ENCODE results near the gene NKD1.

The NKD1 gene

GRCh38 chr16:50635505-50636392 lies 87.6 kb downstream of the NKD1 start:
- TF ChIP-seq, protein P1, sequence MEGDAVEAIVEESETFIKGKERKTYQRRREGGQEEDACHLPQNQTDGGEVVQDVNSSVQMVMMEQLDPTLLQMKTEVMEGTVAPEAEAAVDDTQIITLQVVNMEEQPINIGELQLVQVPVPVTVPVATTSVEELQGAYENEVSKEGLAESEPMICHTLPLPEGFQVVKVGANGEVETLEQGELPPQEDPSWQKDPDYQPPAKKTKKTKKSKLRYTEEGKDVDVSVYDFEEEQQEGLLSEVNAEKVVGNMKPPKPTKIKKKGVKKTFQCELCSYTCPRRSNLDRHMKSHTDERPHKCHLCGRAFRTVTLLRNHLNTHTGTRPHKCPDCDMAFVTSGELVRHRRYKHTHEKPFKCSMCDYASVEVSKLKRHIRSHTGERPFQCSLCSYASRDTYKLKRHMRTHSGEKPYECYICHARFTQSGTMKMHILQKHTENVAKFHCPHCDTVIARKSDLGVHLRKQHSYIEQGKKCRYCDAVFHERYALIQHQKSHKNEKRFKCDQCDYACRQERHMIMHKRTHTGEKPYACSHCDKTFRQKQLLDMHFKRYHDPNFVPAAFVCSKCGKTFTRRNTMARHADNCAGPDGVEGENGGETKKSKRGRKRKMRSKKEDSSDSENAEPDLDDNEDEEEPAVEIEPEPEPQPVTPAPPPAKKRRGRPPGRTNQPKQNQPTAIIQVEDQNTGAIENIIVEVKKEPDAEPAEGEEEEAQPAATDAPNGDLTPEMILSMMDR (IDR thresholded peaks at IDR 0.05; ENCODE audit: low read depth, low read length, missing control alignments): no peak
- H3K4me3 ChIP-seq (ENCODE audit: low read depth, low read length): no peak overlapping the region
- in situ Hi-C loops (cut with HindIII; ENCODE audit: low sequenced_read_pairs): no loop called here
- no peak for DNase-seq (ENCODE audit: low read depth)

DNA sequence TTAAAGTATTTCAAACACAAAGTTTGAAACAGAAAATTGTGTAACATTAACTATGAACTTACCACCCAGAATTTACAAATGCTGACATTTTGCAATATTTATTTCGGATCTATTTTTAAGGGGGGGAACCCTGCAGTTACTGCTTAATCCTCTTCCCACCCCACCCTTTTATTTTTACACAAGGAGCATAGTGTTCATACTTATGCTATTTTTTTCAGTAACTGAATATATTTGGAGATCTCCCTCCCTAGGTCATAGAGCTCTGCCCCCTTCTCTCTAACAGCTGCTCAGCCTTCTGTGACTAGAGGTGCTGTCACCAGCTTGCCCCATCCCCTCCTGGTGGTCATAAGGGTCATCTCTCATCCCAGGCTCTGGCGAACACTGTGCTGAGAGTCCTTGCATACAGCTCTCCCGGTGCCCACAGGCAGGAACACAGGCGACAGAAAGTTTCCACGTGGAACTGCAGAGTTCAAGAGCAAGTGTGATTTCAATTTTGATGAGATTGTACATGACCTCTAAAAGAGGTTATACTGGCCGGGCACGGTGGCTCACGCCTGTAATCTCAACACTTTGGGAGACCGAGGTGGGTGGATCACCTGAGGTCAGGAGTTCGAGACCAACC lies 88.7 kb downstream of the NKD1 start:
- TF ChIP-seq, protein P1 (IDR thresholded peaks at IDR 0.05; ENCODE audit: low read depth, low read length, missing control alignments): no peak
- DNase-seq (ENCODE audit: low read depth): no peak
- no peak overlapping the region for H3K4me3 ChIP-seq (ENCODE audit: low read depth, low read length)
- in situ Hi-C loops (cut with HindIII; ENCODE audit: low sequenced_read_pairs): no loop called here

DNA sequence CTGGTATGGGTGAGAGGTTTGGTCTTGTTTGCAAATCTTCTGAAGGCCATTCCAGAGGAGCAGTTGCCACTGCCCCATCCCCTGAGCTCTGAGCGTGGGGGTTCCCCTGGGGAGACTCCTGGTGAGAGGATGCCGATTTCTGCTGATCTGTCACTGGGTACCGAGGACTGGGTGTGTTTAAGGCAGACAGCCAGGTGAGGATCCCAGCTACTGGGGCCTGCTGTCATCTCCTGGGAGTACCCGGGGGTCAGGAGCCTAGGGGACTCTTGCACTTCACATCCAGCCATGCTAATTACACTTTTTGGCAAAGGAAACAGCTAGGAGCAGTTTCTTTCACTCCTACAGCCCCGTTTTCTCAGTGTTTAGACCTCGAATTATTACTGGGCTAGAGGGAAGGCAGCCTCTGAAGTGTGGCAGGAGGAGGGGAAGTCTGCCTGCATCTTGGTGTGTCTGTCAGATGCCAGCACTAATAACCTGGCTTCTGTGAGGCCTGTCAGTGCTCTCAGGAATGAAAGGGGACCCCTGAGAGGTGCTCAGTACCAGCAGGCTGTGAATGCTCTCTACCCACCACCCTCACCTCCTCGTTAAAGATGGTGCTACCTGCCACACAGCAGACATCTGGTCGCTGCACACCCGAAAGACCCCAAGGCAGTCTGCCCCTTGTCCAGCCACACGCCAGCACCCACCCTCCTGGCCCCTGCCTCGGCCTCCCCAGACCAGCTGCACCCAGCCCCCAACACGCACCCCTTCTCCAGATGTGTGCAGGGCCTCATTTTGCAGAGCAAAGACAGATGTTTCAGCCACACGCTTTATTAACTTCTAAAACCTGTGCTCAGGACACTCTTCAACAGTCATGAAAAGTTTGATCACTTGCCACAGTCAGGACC lies 89.8 kb downstream of the NKD1 start:
- TF ChIP-seq, protein P1 (IDR thresholded peaks at IDR 0.05; ENCODE audit: low read depth, low read length, missing control alignments): no peak
- no peak overlapping the region for H3K4me3 ChIP-seq (ENCODE audit: low read depth, low read length)
- in situ Hi-C loops (cut with HindIII; ENCODE audit: low sequenced_read_pairs): no loop called here
- no peak for DNase-seq (ENCODE audit: low read depth)

DNA sequence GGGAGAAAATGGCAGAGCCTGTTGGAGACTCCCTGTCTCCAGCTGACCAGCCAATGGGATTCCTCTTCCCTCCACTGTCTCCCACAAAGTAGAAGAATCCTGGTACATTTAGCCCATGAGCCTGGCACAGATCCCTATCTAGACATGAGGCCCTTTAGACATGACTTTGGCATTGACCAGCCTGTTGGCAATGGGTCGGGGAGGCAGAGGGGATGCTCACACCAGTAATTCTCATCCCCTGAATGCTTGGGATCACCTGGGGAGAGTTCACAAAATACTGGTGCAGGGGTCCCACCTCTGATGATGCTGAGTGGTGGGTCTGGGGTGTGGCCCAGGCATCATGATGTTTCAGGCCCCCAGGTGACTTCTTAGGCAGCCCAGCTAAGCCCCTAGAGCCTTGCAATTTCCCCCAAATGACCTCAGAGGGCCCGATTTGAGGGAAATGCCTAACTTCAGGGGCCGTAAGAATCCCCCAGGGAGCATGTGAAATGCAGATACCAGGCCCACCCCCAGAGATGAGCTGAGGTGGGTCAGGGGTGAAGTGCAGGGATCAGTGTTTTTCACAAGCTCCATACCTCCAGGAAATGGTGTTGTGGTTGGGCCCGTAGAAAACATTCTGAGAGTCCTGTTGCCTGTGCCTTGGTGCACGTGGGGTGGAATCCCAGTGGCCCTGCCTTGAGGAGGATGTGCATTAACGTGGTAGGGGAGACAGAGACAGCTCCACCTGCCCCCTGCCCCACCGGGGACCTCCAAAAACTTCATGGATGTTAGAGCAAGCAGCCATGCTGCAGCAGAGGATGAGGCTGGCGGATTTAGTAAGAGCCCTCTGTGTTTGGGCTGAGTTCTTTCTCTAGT lies 90.8 kb downstream of the NKD1 start:
- TF ChIP-seq, protein P1 (IDR thresholded peaks at IDR 0.05; ENCODE audit: low read depth, low read length, missing control alignments): no peak
- H3K4me3 ChIP-seq (ENCODE audit: low read depth, low read length): no peak overlapping the region
- no peak for DNase-seq (ENCODE audit: low read depth)
- in situ Hi-C loops (cut with HindIII; ENCODE audit: low sequenced_read_pairs): no loop called here

DNA sequence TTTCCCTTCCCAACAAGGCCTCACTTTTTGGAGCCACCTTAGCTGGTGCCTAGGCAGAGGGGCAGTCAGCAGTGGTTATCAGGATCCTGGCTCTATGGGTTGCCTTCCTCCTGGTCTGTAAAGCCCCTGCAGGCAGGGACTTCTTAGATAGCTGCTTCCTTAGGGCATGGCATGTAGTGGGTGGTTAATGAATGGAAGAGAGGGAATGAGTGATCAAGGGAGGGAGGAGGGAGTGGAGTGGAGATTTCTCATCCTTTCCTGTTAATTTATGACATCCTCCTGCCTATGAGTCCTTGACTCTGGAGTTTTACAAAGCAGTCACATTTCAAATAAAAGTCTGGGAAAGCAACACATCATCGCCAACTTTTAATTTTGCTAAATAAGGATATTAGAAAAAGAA lies 92.2 kb downstream of the NKD1 start:
- in situ Hi-C loops (cut with HindIII; ENCODE audit: low sequenced_read_pairs): no loop called here
- no peak for DNase-seq (ENCODE audit: low read depth)
- H3K4me3 ChIP-seq (ENCODE audit: low read depth, low read length): no peak overlapping the region
- TF ChIP-seq, protein P1 (IDR thresholded peaks at IDR 0.05; ENCODE audit: low read depth, low read length, missing control alignments): no peak

Measured in astrocyte of the cerebellum (primary cell).